SK-N-SH (cell line): ENCODE data around the gene RPS28. TPM values are rescaled to one million over a fixed set of nuclear protein-coding genes. Genes with fewer than 3 reads are reported as not detected.
"Not testable (repeated sequence)": the region's sequence is repeated elsewhere in the genome, so short reads cannot be mapped to it uniquely, and the experiment has no call there.

Experiments used
- CTCF ChIA-PET: fragments of 300-600, 350-600 bp; formaldehyde crosslinking; extraction: SDS; loops from one replicate; lab custom pipeline; 2021; lab: Yijun Ruan, JAX
- POLR2A ChIA-PET: fragments of 350-600 bp; sonication (Branson Sonifier 250); formaldehyde crosslinking; extraction: SDS; loops from one replicate; lab custom pipeline; 2020; ENCODE audit warnings: antibody characterized with exemption, inconsistent platforms; lab: Yijun Ruan, JAX
- DNase-seq: peaks from one replicate; pipeline ENCODE4 v3.0.0; 2012
- H2AFZ ChIP-seq: fragments of 200-600 bp; sonication (generic); 2 replicates; pipeline ENCODE4 v1.8.1; 2016; ENCODE audit warnings: antibody characterized with exemption, mild to moderate bottlenecking, low read depth
- H3F3A ChIP-seq: fragments of 200-600 bp; sonication (generic); replicated peaks from 2 replicates; pipeline ENCODE3; 2016; ENCODE audit warnings: antibody characterized with exemption, mild to moderate bottlenecking; ENCODE audit not compliant: insufficient read depth
- H3K27ac ChIP-seq, 2 experiments: fragments of 200-500 bp in 1 of 2; fragments of 200-600 bp in 1 of 2; sonication (Bioruptor generic) in 1 of 2; sonication (generic), shearing (Covaris generic) in 1 of 2; 2 replicates each; pipeline versions ENCODE4 v1.5.1 to v1.6.1; 2014 to 2016; ENCODE audit warnings: low read depth in 2 of 2, inconsistent platforms in 1 of 2, low read length in 1 of 2, mild to moderate bottlenecking in 1 of 2, mixed read lengths in 1 of 2
- H3K27me3 ChIP-seq: fragments of 200-600 bp; sonication (generic), shearing (Covaris generic); 2 replicates; pipeline ENCODE4 v1.6.1; 2016; ENCODE audit warnings: mixed run types; ENCODE audit not compliant: insufficient read depth
- H3K36me3 ChIP-seq, 2 experiments: fragments of 200-500 bp in 1 of 2; fragments of 200-600 bp in 1 of 2; sonication (Bioruptor generic) in 1 of 2; sonication (generic) in 1 of 2; replicated peaks in 1 of 2; 2 replicates each; pipeline versions ENCODE3 to v1.5.1; 2014 to 2016; ENCODE audit warnings: low read length in 1 of 2, mild to moderate bottlenecking in 1 of 2; ENCODE audit not compliant: insufficient read depth in 2 of 2, control insufficient read depth in 1 of 2
- H3K4me1 ChIP-seq, 2 experiments: fragments of 200-500 bp in 1 of 2; fragments of 200-600 bp in 1 of 2; sonication (Bioruptor generic) in 1 of 2; sonication (generic), shearing (Covaris generic) in 1 of 2; 2 replicates each; pipeline versions ENCODE4 v1.5.1 to v1.6.1; 2014 to 2016; ENCODE audit warnings: low read depth in 1 of 2, low read length in 1 of 2, mixed run types in 1 of 2; ENCODE audit not compliant: insufficient read depth in 2 of 2, control insufficient read depth in 1 of 2
- H3K4me2 ChIP-seq: fragments of 200-600 bp; sonication (generic), shearing (Covaris generic); 2 replicates; pipeline ENCODE4 v1.6.1; 2017; ENCODE audit warnings: mixed run types
- H3K4me3 ChIP-seq, 2 experiments: fragments of 200-500 bp in 1 of 2; fragments of 200-600 bp in 1 of 2; sonication (Bioruptor generic) in 1 of 2; sonication (generic), shearing (Covaris generic) in 1 of 2; 2 replicates each; pipeline versions ENCODE4 v1.5.1 to v1.8.1; 2014 to 2016; ENCODE audit warnings: low read depth in 2 of 2, inconsistent platforms in 1 of 2, low read length in 1 of 2, mild to moderate bottlenecking in 1 of 2, mixed read lengths in 1 of 2, moderate library complexity in 1 of 2
- H3K79me2 ChIP-seq: fragments of 200-600 bp; sonication (generic); 2 replicates; pipeline ENCODE4 v1.8.1; 2017; ENCODE audit warnings: mild to moderate bottlenecking; ENCODE audit not compliant: insufficient read depth
- H3K9ac ChIP-seq: fragments of 200-600 bp; sonication (generic); 2 replicates; pipeline ENCODE4 v1.6.1; 2017; ENCODE audit warnings: mixed run types
- H3K9me2 ChIP-seq: fragments of 200-600 bp; sonication (generic); 2 replicates; pipeline ENCODE4 v1.6.1; 2017; ENCODE audit warnings: mixed run types
- H3K9me3 ChIP-seq: fragments of 200-600 bp; sonication (generic); 2 replicates; pipeline ENCODE4 v1.6.1; 2017; ENCODE audit warnings: mixed run types, mild to moderate bottlenecking, moderate library complexity
- H4K20me1 ChIP-seq: fragments of 200-600 bp; sonication (generic); 2 replicates; pipeline ENCODE4 v1.6.1; 2017; ENCODE audit warnings: mild to moderate bottlenecking, mixed run types; ENCODE audit not compliant: insufficient read depth
- CHD2 ChIP-seq: fragments of 150-350 bp; IDR thresholded peaks from 2 replicates; pipeline ENCODE4 v1.6.1; 2018; ENCODE audit warnings: low read length; ENCODE audit not compliant: partially characterized antibody
- EP300 ChIP-seq, 2 experiments: IDR thresholded peaks; 2 replicates each; pipeline versions ENCODE4 v1.4.0 to v1.6.1; 2012; ENCODE audit warnings: borderline replicate concordance in 1 of 2, low read depth in 1 of 2, low read length in 1 of 2
- FOXJ3 ChIP-seq: sonication (generic); formaldehyde crosslinking; IDR thresholded peaks from 2 replicates; pipeline ENCODE4 v1.5.1; 2020; ENCODE audit warnings: mild to moderate bottlenecking, missing genetic modification reagents
- GABPA ChIP-seq: IDR thresholded peaks from 2 replicates; pipeline ENCODE4 v1.4.0; 2012; ENCODE audit warnings: low read depth, mild to moderate bottlenecking
- JUND ChIP-seq: IDR thresholded peaks from 2 replicates; pipeline ENCODE4 v1.4.0; 2012
- NFIC ChIP-seq: IDR thresholded peaks from 2 replicates; pipeline ENCODE4 v1.4.0; 2012; ENCODE audit warnings: borderline replicate concordance
- RFX5 ChIP-seq: IDR thresholded peaks from 2 replicates; pipeline ENCODE4 v1.6.1; 2012; ENCODE audit warnings: mild to moderate bottlenecking, improper control_type of control experiment, low read length
- YY1 ChIP-seq: IDR thresholded peaks from 2 replicates; pipeline ENCODE4 v1.4.0; 2012; ENCODE audit warnings: low read depth, mild to moderate bottlenecking
- WGBS: methylation state at CpG from one replicate; pipeline ENCODE4 v1.1.6; 2017; ENCODE audit warnings: low lambda C conversion rate; 5-methylcytosine and 5-hydroxymethylcytosine counted together
- polyA plus RNA-seq, 3 experiments: library from polyadenylated mRNA; depleted of rRNA; stranded (reverse); fragments of >200 nt; gene quantifications; 2 replicates each; pipeline ENCODE4 v1.2.3, GENCODE V29; 2012
- TF ChIP-seq, protein P1 (sequence below): IDR thresholded peaks from 2 replicates; pipeline ENCODE4; 2012
- TF ChIP-seq, protein P2 (sequence below): fragments of 150-350 bp; IDR thresholded peaks from 2 replicates; pipeline ENCODE4 v1.6.1; 2017; ENCODE audit warnings: antibody characterized with exemption, low read length, low read depth, borderline replicate concordance
- TF ChIP-seq, protein P3 (sequence below): fragments of 150-350 bp; IDR thresholded peaks from 2 replicates; pipeline ENCODE4 v1.6.1; 2016; ENCODE audit warnings: mild to moderate bottlenecking, low read depth, low read length

RPS28 gene
- polyA plus RNA-seq, 1 of the 3 experiments (the other 2 are of a cell fraction): 601 TPM

DNA sequence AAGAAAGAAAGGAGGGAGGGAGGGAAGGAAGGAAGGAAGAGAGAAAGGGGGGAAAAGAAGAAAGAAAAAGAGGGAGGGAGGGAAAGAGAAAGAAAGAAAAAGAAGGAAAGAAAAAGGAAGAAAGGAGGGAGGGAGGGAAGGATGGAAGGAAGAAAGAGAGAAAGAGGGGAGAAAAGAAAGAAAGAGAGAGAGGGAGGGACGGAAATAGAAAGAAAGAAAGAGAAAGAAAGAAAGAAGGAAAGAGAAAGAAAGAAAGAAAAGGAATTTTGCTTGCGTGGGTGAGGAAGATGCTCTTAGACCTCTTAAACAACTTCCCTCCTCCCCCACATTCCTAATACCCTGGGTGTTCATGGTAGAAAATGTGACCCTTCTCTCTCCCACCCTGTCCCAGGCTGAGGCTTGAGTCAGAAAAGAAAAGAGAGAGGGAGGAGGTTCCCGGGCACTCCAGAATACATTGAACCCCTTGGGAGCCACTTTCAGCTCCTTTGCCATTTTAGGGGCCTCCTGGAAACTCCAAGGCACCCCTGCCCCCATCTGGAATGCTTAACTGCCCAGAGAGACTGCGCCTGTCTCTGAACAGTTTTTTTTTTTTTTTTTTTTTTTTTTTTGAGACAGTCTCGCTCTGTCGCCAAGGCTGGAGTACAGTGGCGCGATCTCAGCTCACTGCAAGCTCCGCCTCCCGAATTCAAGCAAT, 31.0 kb downstream of the RPS28 start:
- ChIA-PET CTCF (interaction anchor here (1.3 to 3.8 kb wide), 11 partner anchors 10 to 229 kb away, joined by 3 to 78 read pairs (median 25); partner anchors contain the start of genes KANK3, MARCHF2 and RAB11B), POLR2A (no interaction called here)
- peak overlapping the region; percentile 71 for H3K4me2 ChIP-seq
- DNase-seq: no peak
- peaks cover 5% of the 10 kb centered on the region; the same call in 1 of the 2 replicates for H3K79me2 ChIP-seq
- H3K27me3 ChIP-seq: no peaks in the 10 kb centered on the region
- H3K27ac ChIP-seq: no peak overlapping the region
- 17% methylated on average over 10 of the region's 10 CpGs for WGBS
- no peaks in the 10 kb centered on the region for H3K9me3 ChIP-seq
- H3F3A ChIP-seq: peaks cover 36% of the 10 kb centered on the region
- no peak overlapping the region; a peak in 1 of 4 replicates for H3K4me3 ChIP-seq
- H3K4me1 ChIP-seq: peaks cover 0 to 12% of the 10 kb centered on the region in 2 experiments; a peak in 2 of 4 replicates
- H3K9ac ChIP-seq: no peak overlapping the region
- no peaks in the 10 kb centered on the region for H3K9me2 ChIP-seq
- no peaks in the 10 kb centered on the region for H4K20me1 ChIP-seq
- peak overlapping the region; percentile 56; the same call in 1 of the 2 replicates for H2AFZ ChIP-seq
- H3K36me3 ChIP-seq: no peaks in the 10 kb centered on the region
- TF ChIP-seq, protein P1, sequence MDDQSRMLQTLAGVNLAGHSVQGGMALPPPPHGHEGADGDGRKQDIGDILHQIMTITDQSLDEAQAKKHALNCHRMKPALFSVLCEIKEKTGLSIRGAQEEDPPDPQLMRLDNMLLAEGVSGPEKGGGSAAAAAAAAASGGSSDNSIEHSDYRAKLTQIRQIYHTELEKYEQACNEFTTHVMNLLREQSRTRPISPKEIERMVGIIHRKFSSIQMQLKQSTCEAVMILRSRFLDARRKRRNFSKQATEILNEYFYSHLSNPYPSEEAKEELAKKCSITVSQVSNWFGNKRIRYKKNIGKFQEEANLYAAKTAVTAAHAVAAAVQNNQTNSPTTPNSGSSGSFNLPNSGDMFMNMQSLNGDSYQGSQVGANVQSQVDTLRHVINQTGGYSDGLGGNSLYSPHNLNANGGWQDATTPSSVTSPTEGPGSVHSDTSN: no peak
- no peak for TF ChIP-seq FOXJ3 (CRISPR knock-in tag)
- TF ChIP-seq, protein P2, sequence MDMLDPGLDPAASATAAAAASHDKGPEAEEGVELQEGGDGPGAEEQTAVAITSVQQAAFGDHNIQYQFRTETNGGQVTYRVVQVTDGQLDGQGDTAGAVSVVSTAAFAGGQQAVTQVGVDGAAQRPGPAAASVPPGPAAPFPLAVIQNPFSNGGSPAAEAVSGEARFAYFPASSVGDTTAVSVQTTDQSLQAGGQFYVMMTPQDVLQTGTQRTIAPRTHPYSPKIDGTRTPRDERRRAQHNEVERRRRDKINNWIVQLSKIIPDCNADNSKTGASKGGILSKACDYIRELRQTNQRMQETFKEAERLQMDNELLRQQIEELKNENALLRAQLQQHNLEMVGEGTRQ: no peak
- no peak for TF ChIP-seq JUND
- TF ChIP-seq RFX5: no peak
- no peak for TF ChIP-seq GABPA
- no peak for TF ChIP-seq YY1
- no peak for TF ChIP-seq EP300 (IDR thresholded peaks at IDR 0.05; ENCODE audit: borderline replicate concordance in 1 of 2, low read depth in 1 of 2, low read length in 1 of 2)
- TF ChIP-seq, protein P3, sequence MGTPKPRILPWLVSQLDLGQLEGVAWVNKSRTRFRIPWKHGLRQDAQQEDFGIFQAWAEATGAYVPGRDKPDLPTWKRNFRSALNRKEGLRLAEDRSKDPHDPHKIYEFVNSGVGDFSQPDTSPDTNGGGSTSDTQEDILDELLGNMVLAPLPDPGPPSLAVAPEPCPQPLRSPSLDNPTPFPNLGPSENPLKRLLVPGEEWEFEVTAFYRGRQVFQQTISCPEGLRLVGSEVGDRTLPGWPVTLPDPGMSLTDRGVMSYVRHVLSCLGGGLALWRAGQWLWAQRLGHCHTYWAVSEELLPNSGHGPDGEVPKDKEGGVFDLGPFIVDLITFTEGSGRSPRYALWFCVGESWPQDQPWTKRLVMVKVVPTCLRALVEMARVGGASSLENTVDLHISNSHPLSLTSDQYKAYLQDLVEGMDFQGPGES: no peak
- TF ChIP-seq NFIC: no peak
- TF ChIP-seq CHD2: no peak

DNA sequence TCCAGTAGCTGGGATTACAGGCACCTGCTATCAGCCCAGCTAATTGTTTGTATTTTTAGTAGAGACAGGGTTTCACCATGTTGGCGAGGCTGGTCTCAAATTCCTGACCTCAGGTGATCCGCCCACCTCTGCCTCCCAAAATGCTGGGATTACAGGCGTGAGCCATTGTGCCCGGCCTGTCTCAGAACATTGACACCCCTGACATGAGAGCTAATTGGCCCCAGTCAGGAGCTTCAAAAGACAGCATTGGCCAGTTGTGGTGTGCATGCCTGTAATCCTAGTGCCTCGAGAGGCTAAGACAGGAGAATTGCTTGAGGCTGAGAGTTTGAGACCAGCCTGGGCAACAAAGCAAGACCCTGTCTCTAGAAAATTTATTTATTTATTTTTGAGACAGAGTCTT, 31.5 kb downstream of the RPS28 start:
- H4K20me1 ChIP-seq, H3K4me3 ChIP-seq, H3K27ac ChIP-seq, H3K36me3 ChIP-seq, H3K9ac ChIP-seq, H3K9me3 ChIP-seq, DNase-seq, H3K79me2 ChIP-seq, H3K9me2 ChIP-seq, H3K27me3 ChIP-seq, POLR2A ChIA-PET: not testable (repeated sequence)
- Histone ChIP-seq H2AFZ (peak overlapping the region; percentile 56; the same call in 1 of the 2 replicates), H3K4me1 (peaks cover 0 to 12% of the 10 kb centered on the region in 2 experiments; a peak in 2 of 4 replicates), H3K4me2 (peak overlapping the region; percentile 71; the same call in 1 of the 2 replicates), H3F3A (peaks cover 36% of the 10 kb centered on the region)
- WGBS: 77% methylated on average over 4 of the region's 5 CpGs
- CTCF ChIA-PET: interaction anchor here (1.2 to 3.8 kb wide), 20 partner anchors 10 to 302 kb away, joined by 3 to 78 read pairs (median 14); partner anchors contain the start of genes CD320, KANK3, MARCHF2 and RAB11B
